Activated T-cell treated with anti-CD3 and anti-CD28 coated beads, Interleukin-2, amount 50 U/mL, for 24 hours (primary cell): Measurements from ENCODE around the gene MNT.
A peak's percentile ranks its signal among the peaks of the same experiment; 100 is the strongest.

ENCODE experiments used
- DNase-seq: peaks from one replicate; pipeline ENCODE4 v3.0.0-alpha.2; 2020
- H3K27ac Mint-ChIP-seq: 2 replicates; pipeline ENCODE4 v1.8.0; 2020; ENCODE audit warnings: mild to moderate bottlenecking, mixed read lengths
- H3K27me3 Mint-ChIP-seq: 2 replicates; pipeline ENCODE4 v1.8.0; 2020; ENCODE audit warnings: mixed read lengths
- H3K36me3 Mint-ChIP-seq: 2 replicates; pipeline ENCODE4 v1.8.0; 2020; ENCODE audit warnings: low read depth, mixed read lengths
- H3K4me1 Mint-ChIP-seq: 2 replicates; pipeline ENCODE4 v1.8.0; 2020; ENCODE audit warnings: low read depth, mixed read lengths
- H3K4me3 Mint-ChIP-seq: 2 replicates; pipeline ENCODE4 v1.8.0; 2020; ENCODE audit warnings: mild to moderate bottlenecking, moderate library complexity, mixed read lengths
- H3K9me3 Mint-ChIP-seq: 2 replicates; pipeline ENCODE4 v1.8.0; 2020; ENCODE audit warnings: mixed read lengths

MNT gene

GRCh38 chr17:2384439-2385127 lies 16.3 kb downstream of the MNT start:
- no peak overlapping the region for H3K27ac Mint-ChIP-seq
- peaks cover 11% of the 10 kb centered on the region for H3K4me1 Mint-ChIP-seq
- no peaks in the 10 kb centered on the region for H3K9me3 Mint-ChIP-seq
- H3K27me3 Mint-ChIP-seq, result no peaks in the 10 kb centered on the region
- no peak overlapping the region for H3K4me3 Mint-ChIP-seq
- DNase-seq, result no peak
- H3K36me3 Mint-ChIP-seq, result peaks cover 47% of the 10 kb centered on the region

GRCh38 chr17:2383628-2384167 lies 17.2 kb downstream of the MNT start:
- no peak for DNase-seq
- Mint-ChIP-seq H3K9me3 (no peaks in the 10 kb centered on the region), H3K4me3 (no peak overlapping the region), H3K4me1 (peaks cover 7% of the 10 kb centered on the region), H3K27me3 (no peaks in the 10 kb centered on the region), H3K27ac (no peak overlapping the region), H3K36me3 (peaks cover 50% of the 10 kb centered on the region)

- no peaks in the 10 kb centered on the region for H3K9me3 Mint-ChIP-seq
- no peaks in the 10 kb centered on the region for H3K27me3 Mint-ChIP-seq
- peak overlapping the region; percentile 38 for H3K27ac Mint-ChIP-seq
- peaks cover 51% of the 10 kb centered on the region for H3K36me3 Mint-ChIP-seq
- no peak for DNase-seq
- peaks cover 3% of the 10 kb centered on the region for H3K4me1 Mint-ChIP-seq
- no peak overlapping the region for H3K4me3 Mint-ChIP-seq
Measured at GRCh38 chr17:2380950-2381649, 19.8 kb downstream of the MNT start.

- no peak overlapping the region for H3K4me3 Mint-ChIP-seq
- H3K36me3 Mint-ChIP-seq, result peaks cover 53% of the 10 kb centered on the region
- peaks cover 3% of the 10 kb centered on the region for H3K4me1 Mint-ChIP-seq
- H3K27me3 Mint-ChIP-seq, result no peaks in the 10 kb centered on the region
- no peak for DNase-seq
- H3K9me3 Mint-ChIP-seq, result no peaks in the 10 kb centered on the region
- H3K27ac Mint-ChIP-seq, result peak overlapping the region; percentile 38
Measured at GRCh38 chr17:2380226-2380922, 20.5 kb downstream of the MNT start.

- H3K27me3 Mint-ChIP-seq, result no peaks in the 10 kb centered on the region
- H3K27ac Mint-ChIP-seq, result no peak overlapping the region
- no peak for DNase-seq
- peaks cover 60% of the 10 kb centered on the region for H3K36me3 Mint-ChIP-seq
- peaks cover 3% of the 10 kb centered on the region for H3K4me1 Mint-ChIP-seq
- no peak overlapping the region for H3K4me3 Mint-ChIP-seq
- H3K9me3 Mint-ChIP-seq, result no peaks in the 10 kb centered on the region
Measured at GRCh38 chr17:2379489-2380225, 21.2 kb downstream of the MNT start.

GRCh38 chr17:2378905-2379304 lies 22.0 kb downstream of the MNT start:
- H3K4me1 Mint-ChIP-seq, result peaks cover 3% of the 10 kb centered on the region
- H3K36me3 Mint-ChIP-seq, result peaks cover 65% of the 10 kb centered on the region
- no peak for DNase-seq
- H3K4me3 Mint-ChIP-seq, result no peak overlapping the region
- no peaks in the 10 kb centered on the region for H3K27me3 Mint-ChIP-seq
- H3K27ac Mint-ChIP-seq, result peak overlapping the region; percentile 66
- H3K9me3 Mint-ChIP-seq, result no peaks in the 10 kb centered on the region

- H3K36me3 Mint-ChIP-seq, result peaks cover 77% of the 10 kb centered on the region
- no peak overlapping the region for H3K4me3 Mint-ChIP-seq
- peak overlapping the region; percentile 14 for H3K27ac Mint-ChIP-seq
- DNase-seq, result no peak
- H3K27me3 Mint-ChIP-seq, result no peaks in the 10 kb centered on the region
- no peaks in the 10 kb centered on the region for H3K4me1 Mint-ChIP-seq
- H3K9me3 Mint-ChIP-seq, result no peaks in the 10 kb centered on the region
Measured at GRCh38 chr17:2377659-2378058, 23.2 kb downstream of the MNT start.

- Mint-ChIP-seq H3K27ac (no peak overlapping the region), H3K4me1 (no peaks in the 10 kb centered on the region), H3K4me3 (no peak overlapping the region), H3K9me3 (no peaks in the 10 kb centered on the region), H3K36me3 (peaks cover 80% of the 10 kb centered on the region), H3K27me3 (no peaks in the 10 kb centered on the region)
- DNase-seq, result no peak
Measured at GRCh38 chr17:2376107-2376506, 24.8 kb downstream of the MNT start.

GRCh38 chr17:2375406-2375805 lies 25.5 kb downstream of the MNT start:
- Mint-ChIP-seq H3K4me3 (no peak overlapping the region), H3K9me3 (no peaks in the 10 kb centered on the region), H3K27ac (no peak overlapping the region), H3K4me1 (no peaks in the 10 kb centered on the region), H3K27me3 (no peaks in the 10 kb centered on the region), H3K36me3 (peaks cover 75% of the 10 kb centered on the region)
- no peak for DNase-seq

- no peaks in the 10 kb centered on the region for H3K27me3 Mint-ChIP-seq
- peaks cover 74% of the 10 kb centered on the region for H3K36me3 Mint-ChIP-seq
- no peaks in the 10 kb centered on the region for H3K9me3 Mint-ChIP-seq
- H3K4me3 Mint-ChIP-seq, result no peak overlapping the region
- no peaks in the 10 kb centered on the region for H3K4me1 Mint-ChIP-seq
- no peak for DNase-seq
- H3K27ac Mint-ChIP-seq, result no peak overlapping the region
Measured at GRCh38 chr17:2374549-2375285, 26.1 kb downstream of the MNT start.

- DNase-seq, result no peak
- Mint-ChIP-seq H3K9me3 (no peaks in the 10 kb centered on the region), H3K4me1 (no peaks in the 10 kb centered on the region), H3K27me3 (no peaks in the 10 kb centered on the region), H3K4me3 (no peak overlapping the region), H3K36me3 (peaks cover 65% of the 10 kb centered on the region), H3K27ac (no peak overlapping the region)
Measured at GRCh38 chr17:2373179-2373578, 27.7 kb downstream of the MNT start.

GRCh38 chr17:2372681-2373080 lies 28.2 kb downstream of the MNT start:
- H3K27ac Mint-ChIP-seq, result no peak overlapping the region
- no peaks in the 10 kb centered on the region for H3K4me1 Mint-ChIP-seq
- no peak overlapping the region for H3K4me3 Mint-ChIP-seq
- H3K27me3 Mint-ChIP-seq, result no peaks in the 10 kb centered on the region
- no peak for DNase-seq
- peaks cover 64% of the 10 kb centered on the region for H3K36me3 Mint-ChIP-seq
- H3K9me3 Mint-ChIP-seq, result no peaks in the 10 kb centered on the region

GRCh38 chr17:2372180-2372579 lies 28.7 kb downstream of the MNT start:
- Mint-ChIP-seq H3K9me3 (no peaks in the 10 kb centered on the region), H3K4me3 (no peak overlapping the region), H3K27me3 (no peaks in the 10 kb centered on the region), H3K4me1 (no peaks in the 10 kb centered on the region), H3K36me3 (peaks cover 60% of the 10 kb centered on the region), H3K27ac (no peak overlapping the region)
- no peak for DNase-seq
